OCI-LY7 (cell line): ENCODE measurements around the gene TOP3A.
"Not testable (repeated sequence)": the region's sequence is repeated elsewhere in the genome, so short reads cannot be mapped to it uniquely, and the experiment has no call there.

Experiments used
- EZH2phosphoT487 ChIP-seq: fragments of 200-600 bp; sonication (generic); IDR thresholded peaks from 2 replicates; pipeline ENCODE4 v1.6.1; 2018; ENCODE audit warnings: low read depth, borderline replicate concordance, mild to moderate bottlenecking, mixed run types, antibody characterized with exemption, low read length, moderate library complexity, mixed read lengths
- TF ChIP-seq, protein P1 (sequence below): fragments of 200-600 bp; sonication (generic); conservative IDR thresholded peaks from 2 replicates; pipeline ENCODE4 v1.5.1; 2014; ENCODE audit warnings: mild to moderate bottlenecking, antibody characterized with exemption, low read length, moderate library complexity, mixed read lengths

- TF ChIP-seq, protein P1, sequence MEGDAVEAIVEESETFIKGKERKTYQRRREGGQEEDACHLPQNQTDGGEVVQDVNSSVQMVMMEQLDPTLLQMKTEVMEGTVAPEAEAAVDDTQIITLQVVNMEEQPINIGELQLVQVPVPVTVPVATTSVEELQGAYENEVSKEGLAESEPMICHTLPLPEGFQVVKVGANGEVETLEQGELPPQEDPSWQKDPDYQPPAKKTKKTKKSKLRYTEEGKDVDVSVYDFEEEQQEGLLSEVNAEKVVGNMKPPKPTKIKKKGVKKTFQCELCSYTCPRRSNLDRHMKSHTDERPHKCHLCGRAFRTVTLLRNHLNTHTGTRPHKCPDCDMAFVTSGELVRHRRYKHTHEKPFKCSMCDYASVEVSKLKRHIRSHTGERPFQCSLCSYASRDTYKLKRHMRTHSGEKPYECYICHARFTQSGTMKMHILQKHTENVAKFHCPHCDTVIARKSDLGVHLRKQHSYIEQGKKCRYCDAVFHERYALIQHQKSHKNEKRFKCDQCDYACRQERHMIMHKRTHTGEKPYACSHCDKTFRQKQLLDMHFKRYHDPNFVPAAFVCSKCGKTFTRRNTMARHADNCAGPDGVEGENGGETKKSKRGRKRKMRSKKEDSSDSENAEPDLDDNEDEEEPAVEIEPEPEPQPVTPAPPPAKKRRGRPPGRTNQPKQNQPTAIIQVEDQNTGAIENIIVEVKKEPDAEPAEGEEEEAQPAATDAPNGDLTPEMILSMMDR, result not testable (repeated sequence)
- not testable (repeated sequence) for TF ChIP-seq EZH2phosphoT487
Measured at GRCh38 chr17:18303206-18303605, 11.6 kb downstream of the TOP3A start.
